Stimulated activated CD8-positive, alpha-beta memory T cell treated with anti-CD3 and anti-CD28 coated beads, Interleukin-7, amount 100 ng/mL, for 1 hour (primary cell): ENCODE results near the gene DPH6.
"Not testable (repeated sequence)": the region's sequence is repeated elsewhere in the genome, so short reads cannot be mapped to it uniquely, and the experiment has no call there.

ENCODE experiments used
- DNase-seq, 2 donors: peaks; one replicate each; pipeline ENCODE4 v3.0.0-alpha.2; 2020; ENCODE audit warnings: low read depth in 2 of 2

The DPH6 gene

GRCh38 chr15:35329521-35329961 is 216.4 kb downstream of the DPH6 start:
- DNase-seq = no peak

- not testable (repeated sequence) for DNase-seq
These were observed 217.1 kb downstream of the DPH6 start for GRCh38 chr15:35328836-35329235.

GRCh38 chr15:35327789-35328188 is 218.2 kb downstream of the DPH6 start:
- no peak for DNase-seq

- no peak for DNase-seq
These were observed 220.5 kb downstream of the DPH6 start for GRCh38 chr15:35325374-35325941.

GRCh38 chr15:35323141-35323540 is 222.8 kb downstream of the DPH6 start:
- no peak for DNase-seq

- DNase-seq = no peak
These were observed 224.0 kb downstream of the DPH6 start for GRCh38 chr15:35321926-35322325.

GRCh38 chr15:35320911-35321310 is 225.1 kb downstream of the DPH6 start:
- no peak for DNase-seq
